GM21367 (cell line): ENCODE measurements around the gene KIRREL3.

Source experiments
- ATAC-seq: cut with Tn5 transposase; IDR thresholded peaks from one replicate; pipeline ENCODE4 v1.9.1; 2021; ENCODE audit not compliant: unreplicated experiment

KIRREL3 gene

GRCh38 chr11:126744699-126745098 is 255.9 kb downstream of the KIRREL3 start:
- no peak for ATAC-seq

DNA sequence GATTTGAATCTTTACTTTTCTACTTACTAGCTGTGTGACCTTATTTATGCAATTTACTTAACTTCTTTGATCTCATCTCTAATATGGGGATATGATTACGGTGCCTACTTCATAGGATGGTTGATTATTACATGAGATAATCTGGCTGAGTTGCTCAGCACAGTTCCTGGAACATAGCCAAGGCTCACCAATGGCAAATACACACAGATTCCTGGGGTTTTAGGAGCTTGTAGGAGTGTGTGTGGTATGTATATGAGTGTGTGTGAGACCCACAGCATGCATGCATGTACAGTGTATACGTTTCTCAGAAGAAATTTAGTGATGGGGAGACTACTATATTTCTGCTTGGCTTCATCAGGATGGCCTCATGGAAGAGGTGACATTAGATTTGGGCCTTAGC is 256.9 kb downstream of the KIRREL3 start:
- ATAC-seq, result no peak

GRCh38 chr11:126742582-126742981 is 258.0 kb downstream of the KIRREL3 start:
- no peak for ATAC-seq

- no peak for ATAC-seq
Observed at GRCh38 chr11:126740846-126741245, 259.7 kb downstream of the KIRREL3 start.

- ATAC-seq, result no peak
Observed at GRCh38 chr11:126739499-126740145, 260.9 kb downstream of the KIRREL3 start.

GRCh38 chr11:126738295-126739031 is 262.1 kb downstream of the KIRREL3 start:
- ATAC-seq, result no peak

GRCh38 chr11:126736682-126737572 is 263.6 kb downstream of the KIRREL3 start:
- no peak for ATAC-seq

DNA sequence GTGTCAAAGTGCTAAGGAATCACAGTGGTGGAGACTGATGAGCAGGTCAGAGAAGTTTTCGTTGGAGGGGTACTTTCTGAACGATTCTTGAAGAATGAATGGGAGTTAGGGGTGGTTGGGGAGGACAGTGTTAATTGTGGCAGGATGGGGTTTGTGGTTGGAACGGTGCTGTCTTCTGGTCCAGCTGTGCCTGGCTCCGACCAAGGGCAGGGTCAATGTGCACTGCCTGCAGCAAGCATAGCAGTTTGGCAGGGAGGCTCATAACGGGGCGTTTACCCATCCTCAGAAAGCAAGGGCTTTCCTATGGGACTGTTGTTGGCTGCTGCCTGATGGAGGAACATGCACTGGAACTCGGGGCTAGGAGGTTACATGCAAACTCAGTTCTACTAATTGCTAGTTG is 265.8 kb downstream of the KIRREL3 start:
- no peak for ATAC-seq

- no peak for ATAC-seq
Observed at GRCh38 chr11:126733685-126734084, 266.9 kb downstream of the KIRREL3 start.

- ATAC-seq, result peak; percentile 69
Observed at GRCh38 chr11:126732981-126733380, 267.6 kb downstream of the KIRREL3 start.

- ATAC-seq, result no peak
Observed at GRCh38 chr11:126731576-126732142, 268.9 kb downstream of the KIRREL3 start.

GRCh38 chr11:126727381-126727780 is 273.2 kb downstream of the KIRREL3 start:
- ATAC-seq, result no peak

GRCh38 chr11:126725521-126725920 is 275.0 kb downstream of the KIRREL3 start:
- ATAC-seq, result no peak

DNA sequence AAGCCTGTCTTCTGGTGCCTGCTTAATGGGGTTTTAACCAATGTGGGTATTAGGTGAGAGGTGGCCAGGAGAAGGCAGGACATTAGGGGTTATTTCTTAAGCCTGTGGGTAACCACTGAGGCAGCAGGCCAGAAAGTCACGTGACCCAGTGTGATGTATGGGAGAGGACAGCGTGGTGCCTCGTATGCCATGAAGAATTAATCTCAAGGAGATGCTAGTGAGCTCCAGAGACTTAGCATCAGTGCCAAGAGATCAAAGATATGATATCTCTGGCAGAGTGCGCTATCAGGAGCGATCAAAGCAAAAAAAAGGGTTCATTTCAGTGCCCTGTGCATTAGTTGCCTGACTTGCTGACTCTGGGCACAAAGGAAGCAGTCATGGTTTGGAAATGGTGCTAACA is 275.5 kb downstream of the KIRREL3 start:
- ATAC-seq, result no peak

DNA sequence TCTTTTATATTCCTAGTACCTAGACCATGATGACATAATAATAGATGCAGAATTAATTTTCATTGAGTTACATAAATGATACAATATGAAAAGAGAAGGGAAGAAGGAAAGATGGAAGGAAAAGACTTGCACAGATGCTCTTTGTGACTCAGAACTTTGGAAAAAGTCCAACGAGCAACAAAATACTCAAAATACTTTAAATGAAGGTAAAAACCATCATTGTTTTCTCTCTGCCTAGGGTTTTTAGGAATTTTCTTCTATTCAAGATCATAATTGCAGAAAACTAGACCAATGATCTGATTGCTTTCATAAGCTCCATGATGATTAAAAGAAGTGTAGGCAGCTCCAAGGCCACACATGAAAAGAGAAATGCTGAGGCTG is 276.9 kb downstream of the KIRREL3 start:
- no peak for ATAC-seq

DNA sequence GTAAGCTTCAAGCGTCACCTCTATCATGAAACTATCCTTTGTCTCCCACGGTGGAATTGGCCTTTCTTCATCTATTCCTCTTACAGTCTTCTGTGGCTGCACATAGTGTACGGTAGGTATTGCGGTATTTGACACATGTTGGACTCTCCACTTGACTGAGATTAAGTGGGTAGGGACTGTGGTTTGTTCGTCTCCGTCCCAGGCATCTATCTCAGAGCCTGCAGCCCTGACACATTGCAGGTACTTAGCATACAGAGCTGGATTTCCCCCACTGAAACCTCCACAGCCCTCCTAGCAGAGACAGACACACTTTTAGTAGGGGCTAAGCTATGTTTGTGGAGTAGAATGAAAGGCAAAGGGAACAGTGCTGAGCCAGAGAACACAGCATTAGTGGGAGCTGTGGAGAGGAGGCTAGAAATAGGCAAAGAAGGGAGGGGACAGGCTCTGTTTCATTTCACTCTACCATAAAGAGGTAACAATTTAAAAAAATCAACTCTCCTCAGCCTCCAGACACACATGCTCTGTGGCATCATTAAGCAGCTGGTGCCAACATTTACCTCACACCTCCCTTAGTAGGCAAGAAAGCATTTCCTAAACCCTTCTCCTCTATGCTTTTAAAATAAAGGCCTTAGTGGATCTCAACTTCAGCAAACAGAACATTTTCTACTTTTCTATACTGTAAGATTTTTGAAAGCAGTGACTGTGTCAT is 277.5 kb downstream of the KIRREL3 start:
- no peak for ATAC-seq

DNA sequence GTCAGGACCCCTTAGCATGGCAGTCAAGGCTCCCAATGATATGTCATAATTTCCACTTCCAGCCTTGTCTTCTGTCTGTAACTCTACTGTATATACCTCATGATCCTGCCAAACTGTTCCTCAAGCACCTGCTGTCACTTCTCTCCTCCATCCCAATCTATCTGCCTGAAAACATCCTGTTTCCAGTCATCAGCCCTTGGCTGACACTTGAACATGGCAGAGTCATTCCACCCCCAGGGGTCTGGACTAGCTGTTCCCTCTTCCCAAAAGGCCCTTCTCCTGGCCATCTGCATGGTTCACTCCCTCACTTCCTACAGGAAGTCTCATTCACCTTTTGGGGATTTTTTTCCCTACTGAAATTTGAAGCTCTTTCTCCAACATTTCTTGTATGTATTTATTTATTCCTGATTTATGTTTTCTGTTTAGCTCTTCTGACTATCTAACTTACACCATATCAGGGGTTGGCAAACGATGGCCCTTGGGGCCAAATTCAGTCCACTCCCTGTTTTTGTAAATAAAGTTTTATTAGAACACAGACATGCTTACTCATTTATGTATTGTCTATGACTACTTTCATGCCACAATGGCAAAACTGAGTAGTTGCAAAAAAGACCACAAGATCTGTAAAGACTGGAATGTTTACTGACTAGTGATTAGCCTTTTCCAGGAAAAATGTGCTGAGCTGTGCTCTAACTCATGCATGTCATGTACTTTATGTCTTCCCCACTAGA is 278.4 kb downstream of the KIRREL3 start:
- no peak for ATAC-seq

- no peak for ATAC-seq
Observed at GRCh38 chr11:126720539-126721235, 279.9 kb downstream of the KIRREL3 start.

DNA sequence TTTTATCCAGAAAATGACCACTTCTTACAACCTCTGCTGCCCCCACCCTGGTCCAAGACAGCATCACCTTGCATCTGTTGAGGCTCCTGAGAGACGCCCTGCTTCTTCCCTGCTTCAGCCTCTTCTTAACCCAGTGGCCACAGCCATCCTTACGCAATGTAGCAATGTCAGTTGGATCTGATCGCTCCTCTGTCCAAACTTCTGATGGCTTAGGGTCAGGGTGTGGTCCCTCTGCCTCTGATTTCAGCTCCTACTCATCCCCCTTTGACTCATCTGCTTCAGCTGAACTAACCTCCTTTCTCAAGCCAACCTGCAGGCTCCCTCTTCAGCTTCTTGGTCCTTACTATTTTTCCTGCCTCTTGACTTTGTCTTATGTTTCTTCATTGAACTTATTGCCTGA is 280.8 kb downstream of the KIRREL3 start:
- ATAC-seq, result no peak
